SK-N-SH (cell line): ENCODE measurements around the gene NOL7. TPM values are rescaled to one million over a fixed set of nuclear protein-coding genes. Genes with fewer than 3 reads are reported as not detected.

Source experiments
- CTCF ChIA-PET: fragments of 300-600, 350-600 bp; formaldehyde crosslinking; extraction: SDS; loops from one replicate; lab custom pipeline; 2021; lab: Yijun Ruan, JAX
- POLR2A ChIA-PET: fragments of 350-600 bp; sonication (Branson Sonifier 250); formaldehyde crosslinking; extraction: SDS; loops from one replicate; lab custom pipeline; 2020; ENCODE audit warnings: antibody characterized with exemption, inconsistent platforms; lab: Yijun Ruan, JAX
- DNase-seq: peaks from one replicate; pipeline ENCODE4 v3.0.0; 2012
- H2AFZ ChIP-seq: fragments of 200-600 bp; sonication (generic); 2 replicates; pipeline ENCODE4 v1.8.1; 2016; ENCODE audit warnings: antibody characterized with exemption, mild to moderate bottlenecking, low read depth
- H3F3A ChIP-seq: fragments of 200-600 bp; sonication (generic); replicated peaks from 2 replicates; pipeline ENCODE3; 2016; ENCODE audit warnings: antibody characterized with exemption, mild to moderate bottlenecking; ENCODE audit not compliant: insufficient read depth
- H3K27ac ChIP-seq, 2 experiments: fragments of 200-500 bp in 1 of 2; fragments of 200-600 bp in 1 of 2; sonication (Bioruptor generic) in 1 of 2; sonication (generic), shearing (Covaris generic) in 1 of 2; 2 replicates each; pipeline versions ENCODE4 v1.5.1 to v1.6.1; 2014 to 2016; ENCODE audit warnings: low read depth in 2 of 2, inconsistent platforms in 1 of 2, low read length in 1 of 2, mild to moderate bottlenecking in 1 of 2, mixed read lengths in 1 of 2
- H3K27me3 ChIP-seq: fragments of 200-600 bp; sonication (generic), shearing (Covaris generic); 2 replicates; pipeline ENCODE4 v1.6.1; 2016; ENCODE audit warnings: mixed run types; ENCODE audit not compliant: insufficient read depth
- H3K36me3 ChIP-seq, 2 experiments: fragments of 200-500 bp in 1 of 2; fragments of 200-600 bp in 1 of 2; sonication (Bioruptor generic) in 1 of 2; sonication (generic) in 1 of 2; replicated peaks in 1 of 2; 2 replicates each; pipeline versions ENCODE3 to v1.5.1; 2014 to 2016; ENCODE audit warnings: low read length in 1 of 2, mild to moderate bottlenecking in 1 of 2; ENCODE audit not compliant: insufficient read depth in 2 of 2, control insufficient read depth in 1 of 2
- H3K4me1 ChIP-seq, 2 experiments: fragments of 200-500 bp in 1 of 2; fragments of 200-600 bp in 1 of 2; sonication (Bioruptor generic) in 1 of 2; sonication (generic), shearing (Covaris generic) in 1 of 2; 2 replicates each; pipeline versions ENCODE4 v1.5.1 to v1.6.1; 2014 to 2016; ENCODE audit warnings: low read depth in 1 of 2, low read length in 1 of 2, mixed run types in 1 of 2; ENCODE audit not compliant: insufficient read depth in 2 of 2, control insufficient read depth in 1 of 2
- H3K4me2 ChIP-seq: fragments of 200-600 bp; sonication (generic), shearing (Covaris generic); 2 replicates; pipeline ENCODE4 v1.6.1; 2017; ENCODE audit warnings: mixed run types
- H3K4me3 ChIP-seq, 2 experiments: fragments of 200-500 bp in 1 of 2; fragments of 200-600 bp in 1 of 2; sonication (Bioruptor generic) in 1 of 2; sonication (generic), shearing (Covaris generic) in 1 of 2; 2 replicates each; pipeline versions ENCODE4 v1.5.1 to v1.8.1; 2014 to 2016; ENCODE audit warnings: low read depth in 2 of 2, inconsistent platforms in 1 of 2, low read length in 1 of 2, mild to moderate bottlenecking in 1 of 2, mixed read lengths in 1 of 2, moderate library complexity in 1 of 2
- H3K79me2 ChIP-seq: fragments of 200-600 bp; sonication (generic); 2 replicates; pipeline ENCODE4 v1.8.1; 2017; ENCODE audit warnings: mild to moderate bottlenecking; ENCODE audit not compliant: insufficient read depth
- H3K9ac ChIP-seq: fragments of 200-600 bp; sonication (generic); 2 replicates; pipeline ENCODE4 v1.6.1; 2017; ENCODE audit warnings: mixed run types
- H3K9me2 ChIP-seq: fragments of 200-600 bp; sonication (generic); 2 replicates; pipeline ENCODE4 v1.6.1; 2017; ENCODE audit warnings: mixed run types
- H3K9me3 ChIP-seq: fragments of 200-600 bp; sonication (generic); 2 replicates; pipeline ENCODE4 v1.6.1; 2017; ENCODE audit warnings: mixed run types, mild to moderate bottlenecking, moderate library complexity
- H4K20me1 ChIP-seq: fragments of 200-600 bp; sonication (generic); 2 replicates; pipeline ENCODE4 v1.6.1; 2017; ENCODE audit warnings: mild to moderate bottlenecking, mixed run types; ENCODE audit not compliant: insufficient read depth
- EP300 ChIP-seq, 2 experiments: IDR thresholded peaks; 2 replicates each; pipeline versions ENCODE4 v1.4.0 to v1.6.1; 2012; ENCODE audit warnings: borderline replicate concordance in 1 of 2, low read depth in 1 of 2, low read length in 1 of 2
- EZH2phosphoT487 ChIP-seq: fragments of 200-600 bp; sonication (generic); IDR thresholded peaks from 2 replicates; pipeline ENCODE4 v1.6.1; 2017; ENCODE audit warnings: low read depth, mixed run types, mild to moderate bottlenecking, antibody characterized with exemption, moderate library complexity, borderline replicate concordance
- FOSL2 ChIP-seq: IDR thresholded peaks from 2 replicates; pipeline ENCODE4 v1.4.0; 2012; ENCODE audit warnings: low read depth, mild to moderate bottlenecking, moderate library complexity, borderline replicate concordance
- FOXM1 ChIP-seq: IDR thresholded peaks from 2 replicates; pipeline ENCODE4 v1.4.0; 2012; ENCODE audit warnings: low read depth, mild to moderate bottlenecking
- GATA2 ChIP-seq: sonication (generic); formaldehyde crosslinking; IDR thresholded peaks from 2 replicates; pipeline ENCODE4 v1.5.0; 2020; ENCODE audit warnings: mild to moderate bottlenecking, missing genetic modification reagents
- JUND ChIP-seq: IDR thresholded peaks from 2 replicates; pipeline ENCODE4 v1.4.0; 2012
- NFIC ChIP-seq: IDR thresholded peaks from 2 replicates; pipeline ENCODE4 v1.4.0; 2012; ENCODE audit warnings: borderline replicate concordance
- NRF1 ChIP-seq: IDR thresholded peaks from 2 replicates; pipeline ENCODE4 v1.6.1; 2012; ENCODE audit warnings: low read depth, mild to moderate bottlenecking, low read length
- RAD21 ChIP-seq: IDR thresholded peaks from 2 replicates; pipeline ENCODE4 v1.6.1; 2012; ENCODE audit warnings: mild to moderate bottlenecking, low read length
- RCOR1 ChIP-seq: fragments of 150-350 bp; IDR thresholded peaks from 2 replicates; pipeline ENCODE4 v1.6.1; 2017; ENCODE audit warnings: antibody characterized with exemption, low read length
- TCF12 ChIP-seq: IDR thresholded peaks from 2 replicates; pipeline ENCODE4 v1.4.0; 2012
- WGBS: methylation state at CpG from one replicate; pipeline ENCODE4 v1.1.6; 2017; ENCODE audit warnings: low lambda C conversion rate; 5-methylcytosine and 5-hydroxymethylcytosine counted together
- polyA plus RNA-seq, 3 experiments: library from polyadenylated mRNA; depleted of rRNA; stranded (reverse); fragments of >200 nt; gene quantifications; 2 replicates each; pipeline ENCODE4 v1.2.3, GENCODE V29; 2012
- TF ChIP-seq, protein P1 (sequence below): IDR thresholded peaks from 2 replicates; pipeline ENCODE4; 2012

The NOL7 gene
- polyA plus RNA-seq, 1 of the 3 experiments (the other 2 are of a cell fraction), result 103 TPM

DNA sequence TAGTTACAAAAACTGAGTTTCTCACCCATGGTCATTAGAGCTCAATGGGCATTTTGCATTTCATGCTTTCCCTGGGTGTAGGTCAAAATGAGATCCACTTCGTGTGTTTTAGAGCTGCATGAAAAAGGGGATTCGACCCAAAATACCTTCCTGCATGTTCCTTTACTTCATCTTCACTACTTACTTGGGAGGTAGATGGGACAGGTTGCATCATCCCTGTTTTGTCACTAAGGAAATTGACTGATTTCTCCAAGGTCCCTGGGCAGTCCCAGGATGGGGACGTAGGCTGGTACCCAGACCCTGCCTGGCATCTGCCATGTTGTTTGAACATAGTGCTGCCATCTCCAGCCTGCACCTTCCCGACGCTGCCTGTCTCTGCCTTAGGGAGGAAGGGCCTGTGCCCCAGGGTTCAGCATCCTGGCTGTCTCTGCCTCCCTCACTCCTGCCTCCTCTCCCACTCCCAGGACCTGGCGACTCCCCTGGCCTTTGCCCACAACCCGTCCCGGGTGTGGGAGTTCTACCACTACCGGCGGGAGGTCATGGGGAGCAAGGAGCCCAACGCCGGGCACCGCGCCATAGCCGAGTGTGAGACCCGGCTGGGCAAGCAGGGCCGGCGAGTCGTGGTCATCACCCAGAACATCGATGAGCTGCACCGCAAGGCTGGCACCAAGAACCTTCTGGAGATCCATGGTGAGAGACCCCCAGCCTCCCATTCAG lies 23.8 kb upstream of the NOL7 start:
- no peak overlapping the region for H3K9ac ChIP-seq
- H3K36me3 ChIP-seq, result peaks cover 8 to 9% of the 10 kb centered on the region in 2 experiments
- H3K79me2 ChIP-seq, result no peaks in the 10 kb centered on the region
- no peak overlapping the region for H3K27ac ChIP-seq
- CTCF ChIA-PET, result interaction anchor here (5.6 kb wide), 1 partner anchor 16 kb away, joined by 43 read pairs; the partner anchor contains the start of gene SIRT5
- TF ChIP-seq NRF1, result no peak
- TF ChIP-seq JUND, result no peak
- no peak for TF ChIP-seq FOXM1
- no peak for TF ChIP-seq RAD21
- no peak for TF ChIP-seq EZH2phosphoT487
- H3K27me3 ChIP-seq, result no peaks in the 10 kb centered on the region
- no peaks in the 10 kb centered on the region for H3K9me3 ChIP-seq
- no peak overlapping the region for H2AFZ ChIP-seq
- no peak for DNase-seq
- H3K4me2 ChIP-seq, result no peak overlapping the region
- H3K9me2 ChIP-seq, result no peaks in the 10 kb centered on the region
- peaks cover 0 to 7% of the 10 kb centered on the region in 2 experiments; a peak in 1 of 4 replicates for H3K4me1 ChIP-seq
- 97% methylated on average over 11 of the region's 21 CpGs for WGBS
- no peak overlapping the region for H3K4me3 ChIP-seq
- POLR2A ChIA-PET, result no interaction called here
- peaks cover 16% of the 10 kb centered on the region for H3F3A ChIP-seq
- no peaks in the 10 kb centered on the region for H4K20me1 ChIP-seq

DNA sequence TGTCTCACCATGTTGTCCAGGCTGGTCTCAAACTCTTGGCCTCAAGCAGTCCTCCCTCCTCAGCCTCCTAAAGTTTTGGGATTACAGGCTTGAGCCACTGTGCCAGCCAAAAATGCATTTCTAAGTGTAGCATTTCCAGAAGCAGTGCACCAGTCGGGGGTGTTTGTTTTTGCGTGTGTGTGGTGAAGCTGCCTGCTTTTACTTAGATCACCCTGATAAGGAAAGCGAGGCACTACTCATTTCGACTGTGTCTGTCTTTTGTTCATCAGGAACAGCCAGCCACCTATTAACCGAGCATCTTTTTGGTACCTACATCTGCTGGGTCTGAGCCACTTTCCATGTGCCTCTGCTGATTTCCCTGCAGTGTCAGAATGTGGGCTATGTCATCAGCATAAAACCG lies 22.0 kb upstream of the NOL7 start:
- DNase-seq, result peak; percentile 62
- CTCF ChIA-PET, result interaction anchor here (0.6 to 5.6 kb wide), 3 partner anchors 18 to 142 kb away, joined by 3 to 43 read pairs (median 3); partner anchors contain the start of genes NOL7 and SIRT5

DNA sequence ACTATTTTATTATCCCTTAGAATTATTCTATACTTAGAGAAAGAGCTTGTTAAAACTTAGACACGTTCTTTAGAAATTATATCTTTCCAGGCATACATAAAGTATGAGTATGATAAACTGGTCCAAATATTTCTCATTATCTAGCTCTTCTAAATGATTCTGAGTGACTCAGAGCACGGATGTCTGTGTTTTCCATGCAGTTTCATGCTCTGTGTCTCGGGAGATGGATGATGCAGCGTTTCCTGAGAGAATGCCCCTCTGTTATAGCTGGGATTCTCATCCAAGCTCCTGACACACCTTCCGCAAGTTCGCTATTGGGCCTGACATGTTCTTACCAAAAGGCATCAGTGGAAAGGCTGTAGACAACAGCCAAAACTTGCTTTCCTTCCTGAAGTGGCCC lies 21.4 kb upstream of the NOL7 start:
- TF ChIP-seq FOSL2 (peak; percentile 41; the same call in 1 of the 2 replicates), RCOR1 (no peak), NFIC (no peak), TCF12 (no peak), EZH2phosphoT487 (no peak), JUND (peak; percentile 39; the same call in 1 of the 2 replicates)
- TF ChIP-seq, protein P1, sequence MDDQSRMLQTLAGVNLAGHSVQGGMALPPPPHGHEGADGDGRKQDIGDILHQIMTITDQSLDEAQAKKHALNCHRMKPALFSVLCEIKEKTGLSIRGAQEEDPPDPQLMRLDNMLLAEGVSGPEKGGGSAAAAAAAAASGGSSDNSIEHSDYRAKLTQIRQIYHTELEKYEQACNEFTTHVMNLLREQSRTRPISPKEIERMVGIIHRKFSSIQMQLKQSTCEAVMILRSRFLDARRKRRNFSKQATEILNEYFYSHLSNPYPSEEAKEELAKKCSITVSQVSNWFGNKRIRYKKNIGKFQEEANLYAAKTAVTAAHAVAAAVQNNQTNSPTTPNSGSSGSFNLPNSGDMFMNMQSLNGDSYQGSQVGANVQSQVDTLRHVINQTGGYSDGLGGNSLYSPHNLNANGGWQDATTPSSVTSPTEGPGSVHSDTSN, result peak; percentile 57; the same call in 1 of the 2 replicates
- TF ChIP-seq, all 33 proteins: peak for 3
- no peaks in the 10 kb centered on the region for H4K20me1 ChIP-seq
- H3K79me2 ChIP-seq, result no peaks in the 10 kb centered on the region
- H3K9me2 ChIP-seq, result no peaks in the 10 kb centered on the region
- no peak overlapping the region for H3K4me3 ChIP-seq
- peaks cover 0 to 7% of the 10 kb centered on the region in 2 experiments; a peak in 1 of 4 replicates for H3K4me1 ChIP-seq
- no peaks in the 10 kb centered on the region for H3K9me3 ChIP-seq
- H3K9ac ChIP-seq, result no peak overlapping the region; the same call in 1 of the 2 replicates
- CTCF ChIA-PET, result interaction anchor here (0.6 to 5.6 kb wide), 4 partner anchors 19 to 142 kb away, joined by 3 to 43 read pairs (median 4); partner anchors contain the start of gene SIRT5
- peaks cover 11% of the 10 kb centered on the region for H3F3A ChIP-seq
- H3K4me2 ChIP-seq, result peak overlapping the region; percentile 17; the same call in 1 of the 2 replicates
- WGBS, result 38% methylated on average over 6 of the region's 6 CpGs
- peak overlapping the region in 1 of 2 experiments; percentile 62; a peak in 2 of 4 replicates for H3K27ac ChIP-seq
- no peak for DNase-seq
- no peaks in the 10 kb centered on the region for H3K27me3 ChIP-seq
- H2AFZ ChIP-seq, result no peak overlapping the region
- peaks cover 1 to 10% of the 10 kb centered on the region in 2 experiments for H3K36me3 ChIP-seq
- POLR2A ChIA-PET, result no interaction called here

More for the DNA sequence above, 22.0 kb upstream of the NOL7 start:
- H4K20me1 ChIP-seq, result no peaks in the 10 kb centered on the region
- H3K27me3 ChIP-seq, result no peaks in the 10 kb centered on the region
- no peaks in the 10 kb centered on the region for H3K9me2 ChIP-seq
- H3K9me3 ChIP-seq, result no peaks in the 10 kb centered on the region
- WGBS, result 27% methylated on average over 6 of the region's 6 CpGs
- peaks cover 7 to 13% of the 10 kb centered on the region in 2 experiments for H3K36me3 ChIP-seq
- no peak overlapping the region for H3K4me3 ChIP-seq
- H3K27ac ChIP-seq, result peak overlapping the region in 1 of 2 experiments; percentile 62; a peak in 3 of 4 replicates
- peaks cover 0 to 7% of the 10 kb centered on the region in 2 experiments; a peak in 1 of 4 replicates for H3K4me1 ChIP-seq
- no peak overlapping the region for H2AFZ ChIP-seq
- peaks cover 16% of the 10 kb centered on the region for H3F3A ChIP-seq
- peak overlapping the region; percentile 17 for H3K4me2 ChIP-seq
- H3K79me2 ChIP-seq, result no peaks in the 10 kb centered on the region
- POLR2A ChIA-PET, result no interaction called here
- no peak for TF ChIP-seq TCF12
- TF ChIP-seq EP300 (IDR thresholded peaks at IDR 0.05; ENCODE audit: borderline replicate concordance in 1 of 2, low read depth in 1 of 2, low read length in 1 of 2), result 0 out of 4 replicates have a peak, but pooled peaks of 1 of the 2 experiments have one; percentile 8
- peak; percentile 95 for TF ChIP-seq GATA2 (CRISPR knock-in tag)
- TF ChIP-seq, all 33 proteins: peak for 2
- H3K9ac ChIP-seq, result no peak overlapping the region; the same call in 1 of the 2 replicates
